RPMI8226 (cell line): ENCODE measurements around the gene YIF1A.
"Not testable (repeated sequence)": the region's sequence is repeated elsewhere in the genome, so short reads cannot be mapped to it uniquely, and the experiment has no call there.

Experiments
- DNase-seq: peaks from one replicate; pipeline ENCODE4 v3.0.0-alpha.2; 2015

Gene YIF1A

GRCh38 chr11:66326261-66327111, 37.5 kb upstream of the YIF1A start:
- DNase-seq: no peak

GRCh38 chr11:66325263-66325671, 36.3 kb upstream of the YIF1A start:
- DNase-seq: peak; percentile 71

DNA sequence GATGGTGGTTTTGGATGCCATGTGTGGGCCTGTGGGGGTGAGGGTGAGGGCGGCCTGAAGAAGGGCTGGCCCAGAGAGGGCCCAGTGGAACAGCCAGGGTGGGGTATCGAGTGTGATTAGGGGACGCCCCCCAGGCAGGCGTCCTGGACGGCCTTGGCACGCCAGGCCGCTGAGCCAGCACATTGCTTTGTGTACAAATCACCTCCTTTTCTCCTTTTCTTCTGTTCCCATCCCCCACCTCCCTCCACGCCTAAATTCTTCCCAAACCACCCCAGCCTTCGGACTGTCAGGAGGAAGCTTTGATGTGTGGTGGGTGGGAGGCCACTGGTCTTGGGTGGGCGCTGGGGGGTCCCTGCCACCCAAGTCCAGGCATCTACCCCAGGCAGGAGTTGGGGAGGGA, 35.7 kb upstream of the YIF1A start:
- DNase-seq: no peak

GRCh38 chr11:66323684-66324083, 34.7 kb upstream of the YIF1A start:
- no peak for DNase-seq

GRCh38 chr11:66322732-66323427, 33.9 kb upstream of the YIF1A start:
- DNase-seq: no peak

GRCh38 chr11:66321606-66322005, 32.7 kb upstream of the YIF1A start:
- no peak for DNase-seq

GRCh38 chr11:66320748-66321147, 31.8 kb upstream of the YIF1A start:
- DNase-seq: not testable (repeated sequence)

GRCh38 chr11:66320289-66320688, 31.3 kb upstream of the YIF1A start:
- DNase-seq: not testable (repeated sequence)

DNA sequence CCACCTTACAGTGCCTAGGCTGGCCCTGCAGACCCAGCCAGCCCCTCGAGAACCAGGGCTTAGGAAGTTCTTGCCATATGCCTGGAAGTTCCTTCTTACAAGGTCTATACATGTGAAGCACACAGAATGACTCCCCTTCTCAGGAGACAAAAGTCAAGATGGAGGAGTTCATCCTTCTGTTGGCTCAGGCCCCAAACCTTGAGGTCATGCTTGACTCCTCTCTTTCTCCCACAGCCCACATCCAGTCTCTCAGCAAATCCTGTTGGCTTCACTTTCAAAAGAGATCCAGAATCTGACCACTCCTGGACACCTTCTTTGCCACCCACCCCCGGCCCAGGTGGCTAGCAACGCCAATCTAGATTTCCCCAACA, 29.6 kb upstream of the YIF1A start:
- no peak for DNase-seq

DNA sequence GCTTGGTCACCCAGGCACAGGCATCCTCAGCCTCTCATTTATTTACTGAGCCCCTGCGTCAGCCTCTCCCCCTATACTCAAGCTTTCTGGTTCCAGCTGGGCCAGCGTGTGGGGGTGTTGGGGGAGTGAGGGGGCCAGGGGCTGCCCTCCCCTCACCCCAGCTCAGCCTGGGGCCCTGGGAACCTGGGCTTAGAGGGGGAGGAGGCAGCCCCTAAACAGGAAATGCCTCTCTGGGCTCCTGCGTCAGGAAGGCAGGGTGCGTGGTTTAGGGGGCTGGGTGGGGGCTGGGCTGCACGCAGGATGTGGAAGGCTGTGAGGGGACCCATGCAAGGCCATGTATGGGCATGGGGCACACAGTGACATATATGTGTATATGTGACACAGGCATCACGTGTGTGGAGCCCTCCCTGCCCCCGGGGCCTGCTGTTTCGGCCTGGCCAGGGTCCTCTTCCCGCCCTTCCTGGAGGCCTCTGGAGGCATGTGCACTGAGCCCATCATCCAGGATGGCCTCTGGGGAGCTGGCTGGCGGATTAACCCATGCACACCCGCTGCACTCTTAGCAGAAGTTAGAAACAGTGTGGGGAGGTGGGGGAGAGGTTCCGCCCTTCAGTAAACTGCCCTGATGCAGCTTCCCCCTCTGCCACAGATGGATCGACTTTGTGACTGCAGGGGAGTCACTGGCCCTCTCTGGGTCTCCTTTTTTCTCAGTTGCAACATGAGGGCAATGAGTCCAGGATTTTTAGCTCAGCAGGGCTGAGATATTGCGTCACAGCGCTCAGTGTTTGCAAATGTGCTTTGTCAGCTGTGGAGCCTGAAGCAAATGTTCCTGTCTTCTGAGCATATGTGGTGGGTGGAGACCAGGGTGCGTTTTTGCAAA, 29.0 kb upstream of the YIF1A start:
- peak; percentile 79 for DNase-seq

GRCh38 chr11:66317322-66317722, 28.4 kb upstream of the YIF1A start:
- no peak for DNase-seq

GRCh38 chr11:66316849-66317251, 27.9 kb upstream of the YIF1A start, which contains the start of gene CD248:
CD248 (minus strand) TSS chr11:66317044; CDS start chr11:66317027, 17 bp downstream.
- no peak for DNase-seq

DNA sequence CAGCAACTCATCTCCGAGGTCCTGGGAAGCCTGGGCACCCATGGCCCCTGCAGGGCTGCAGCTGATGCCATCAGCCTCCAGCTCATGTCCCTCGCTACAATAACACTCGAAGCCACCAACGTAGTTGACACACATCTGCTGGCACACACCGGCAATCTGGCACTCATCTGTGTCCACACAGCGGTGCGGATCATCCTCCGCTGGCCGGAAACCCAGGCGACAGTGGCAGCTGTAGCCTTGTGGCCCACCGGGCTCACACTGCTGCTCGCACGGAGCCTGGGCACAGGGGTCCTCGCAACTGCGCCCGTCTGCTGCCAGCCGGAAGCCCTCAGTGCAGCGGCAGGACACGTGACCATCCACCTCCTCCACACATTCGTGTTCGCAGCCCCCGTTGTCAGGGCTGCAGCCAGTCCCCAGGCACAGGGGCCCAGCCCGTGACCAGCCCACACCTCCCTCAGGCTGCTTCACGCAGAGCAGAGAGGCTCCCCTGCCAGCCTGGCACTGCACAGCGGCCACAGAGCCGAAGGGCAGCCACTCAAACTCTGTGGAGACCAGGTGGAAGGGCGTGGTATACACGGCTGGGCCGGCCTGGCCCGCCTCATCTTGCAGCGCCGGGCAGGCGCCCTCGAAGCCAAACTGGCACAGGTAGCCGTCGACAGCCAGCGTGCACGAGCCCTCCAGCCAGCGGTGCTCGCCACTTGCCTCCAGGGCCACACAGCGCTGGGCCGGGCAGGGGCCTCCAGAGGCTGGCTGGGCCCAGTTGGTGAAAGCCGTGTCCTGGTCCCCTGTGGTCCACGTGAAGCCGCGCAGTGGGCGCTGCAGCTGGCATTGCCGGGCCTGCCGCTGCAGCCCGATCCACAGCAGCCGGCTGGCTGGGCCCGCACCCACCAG, 27.2 kb upstream of the YIF1A start:
- DNase-seq: no peak

- DNase-seq: no peak
Observed at GRCh38 chr11:66315498-66315885, 26.5 kb upstream of the YIF1A start.

DNA sequence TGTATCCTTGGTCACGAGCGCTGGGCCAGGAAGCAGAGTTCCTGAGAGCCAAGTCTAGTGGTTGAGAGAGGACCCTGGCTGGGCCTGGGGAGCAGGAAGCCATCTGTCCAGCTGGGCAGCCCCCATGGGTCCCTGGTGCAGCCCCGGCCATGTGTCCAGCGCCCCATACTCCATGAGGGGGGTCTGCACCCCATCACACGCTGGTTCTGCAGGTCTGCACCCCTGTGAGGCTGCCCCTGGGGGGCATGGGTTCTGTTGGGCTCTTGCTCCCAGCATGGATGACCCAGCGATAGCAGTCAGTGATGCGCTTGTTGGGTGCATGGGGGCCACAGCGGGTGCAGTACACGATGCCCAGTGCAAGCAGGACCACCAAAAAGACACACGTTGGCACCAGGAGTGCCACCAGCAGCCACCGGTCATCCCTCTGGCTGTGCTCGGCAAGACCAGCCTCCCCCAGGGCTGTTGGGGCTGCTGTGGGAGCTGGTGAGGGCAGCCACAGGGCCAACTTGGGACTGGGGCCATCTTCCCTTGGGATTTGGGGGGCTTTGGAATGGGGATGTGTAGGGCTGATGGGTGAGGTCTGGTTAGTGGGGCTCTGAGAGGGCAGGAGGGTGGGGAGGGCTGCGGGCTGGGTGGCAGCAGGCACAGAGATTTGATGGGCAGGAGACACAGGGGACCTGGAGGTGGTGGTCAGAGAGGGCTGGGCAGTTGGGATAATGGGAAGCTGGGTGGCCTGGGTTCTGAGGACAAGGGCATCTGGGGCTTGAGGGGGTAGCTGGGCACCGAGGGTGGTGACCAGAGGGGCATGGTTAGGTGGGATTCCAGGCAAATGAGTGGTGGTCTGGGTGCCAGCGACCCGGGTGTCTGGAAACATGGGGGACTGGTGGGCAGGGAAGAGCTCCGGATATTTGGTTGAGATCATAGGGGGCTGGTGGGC, 25.9 kb upstream of the YIF1A start:
- no peak for DNase-seq

- no peak for DNase-seq
Observed at GRCh38 chr11:66314186-66314501, 25.2 kb upstream of the YIF1A start.

- DNase-seq: no peak
Observed at GRCh38 chr11:66313321-66314185, 24.6 kb upstream of the YIF1A start.

DNA sequence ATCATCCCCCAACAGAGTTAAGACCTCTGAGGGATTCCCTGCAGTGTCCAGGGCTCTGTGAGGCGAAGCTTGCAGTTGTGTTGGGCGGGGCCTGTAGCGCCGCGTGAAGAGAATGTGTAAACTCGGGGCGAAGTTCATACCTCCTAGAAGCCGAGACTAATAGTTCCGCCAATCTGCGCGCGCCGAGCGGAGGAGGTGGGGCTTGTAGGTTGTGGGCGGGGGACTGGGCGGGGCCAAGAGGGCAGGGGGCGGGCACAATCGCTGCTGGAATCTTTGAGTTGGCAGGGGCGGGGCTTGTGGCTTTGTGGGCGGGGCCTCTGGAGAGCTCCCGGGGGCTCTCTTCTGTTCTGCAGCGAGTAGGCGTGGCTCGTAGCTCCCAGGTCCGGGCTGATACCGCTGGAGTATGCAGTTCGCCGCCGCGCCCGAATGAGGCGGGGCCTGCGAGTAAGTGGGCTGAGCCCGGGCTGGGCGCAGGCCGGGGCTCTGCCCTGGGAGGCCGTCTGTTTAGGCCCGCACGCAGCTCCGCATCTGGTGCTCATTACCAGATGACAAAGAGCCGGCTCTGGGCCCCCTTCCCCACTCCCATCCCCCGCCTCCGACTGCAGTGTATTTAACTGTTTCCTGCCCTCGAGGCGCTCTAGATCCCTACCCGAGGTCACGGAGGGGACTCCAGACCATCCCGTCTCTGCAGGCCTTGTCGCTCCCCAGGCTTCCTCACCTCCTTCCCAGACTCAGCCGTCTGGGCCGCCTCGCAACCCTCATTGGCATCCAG, 23.8 kb upstream of the YIF1A start:
- peak; percentile 100 for DNase-seq

- peak; percentile 92 for DNase-seq
Observed at GRCh38 chr11:66311965-66312548, 23.1 kb upstream of the YIF1A start.
